GM10248 (cell line): ENCODE measurements around the gene PRIM1.

ENCODE experiments used
- CTCF ChIA-PET: fragments of 300-600 bp; sonication (Branson Sonifier 250); formaldehyde crosslinking; extraction: SDS; loops from one replicate; lab custom pipeline; 2021; ENCODE audit warnings: antibody characterized with exemption; lab: Yijun Ruan, JAX
- POLR2A ChIA-PET: fragments of 350-650 bp; sonication (Branson Sonifier 250); formaldehyde crosslinking; extraction: SDS; loops from one replicate; lab custom pipeline; 2020; ENCODE audit warnings: antibody characterized with exemption; lab: Yijun Ruan, JAX
- DNase-seq: peaks from one replicate; pipeline ENCODE4 v3.0.0; 2012; ENCODE audit errors: extremely low spot score
- CTCF ChIP-seq: IDR thresholded peaks from 2 replicates; pipeline ENCODE4 v1.5.1; 2012; ENCODE audit warnings: mild to moderate bottlenecking, low read depth; ENCODE audit errors: extremely low read depth, missing control alignments, control extremely low read depth

Gene PRIM1

DNA sequence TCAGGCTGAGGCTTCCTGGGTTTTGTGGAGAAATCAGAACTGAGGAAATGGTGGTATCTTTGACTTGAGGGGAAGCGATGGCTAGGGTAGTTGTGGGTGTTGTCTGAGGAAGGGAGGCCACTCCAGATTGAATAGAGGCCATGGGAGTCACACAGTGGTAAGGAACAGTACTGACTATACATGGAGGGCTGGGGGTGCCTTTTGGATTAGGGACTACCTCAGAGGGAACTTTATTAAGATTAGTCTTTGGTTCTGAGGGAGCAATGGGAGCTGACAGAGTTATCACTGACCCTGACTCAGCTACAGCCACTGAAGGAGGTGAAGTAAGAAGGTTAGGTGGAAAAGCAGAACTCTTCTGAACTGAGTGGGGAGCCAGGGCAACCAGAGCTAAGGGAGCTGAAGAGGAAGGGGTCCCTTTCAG lies 31.4 kb downstream of the PRIM1 start:
- ChIA-PET CTCF (interaction anchor here (1.5 kb wide), 1 partner anchor 19 kb away, joined by 3 read pairs; no protein-coding TSS in a partner anchor), POLR2A (interaction anchor here (5.1 kb wide), 1 partner anchor 33 kb away, joined by 29 read pairs; the partner anchor contains the start of gene PTGES3)
- no peak for DNase-seq
- TF ChIP-seq CTCF: no peak

DNA sequence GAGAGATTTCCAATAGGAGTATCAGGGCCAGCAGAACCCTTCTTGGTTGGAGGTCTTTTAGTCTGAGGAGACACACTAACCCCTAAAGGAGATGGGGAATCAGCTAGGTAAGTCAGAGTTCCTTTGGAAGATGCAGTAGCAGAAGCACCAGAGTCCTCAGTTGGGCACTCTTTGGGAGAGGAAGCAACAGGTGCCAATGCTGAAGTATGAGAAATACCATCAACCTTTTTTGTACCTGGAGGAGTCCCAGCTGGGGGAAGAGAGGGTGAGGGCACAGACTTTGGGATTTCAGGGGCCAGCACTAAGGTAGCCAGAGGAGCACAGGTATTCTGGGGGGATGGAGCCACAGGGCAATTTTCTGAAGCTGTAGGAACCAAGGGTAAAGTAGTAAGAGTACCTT lies 33.1 kb downstream of the PRIM1 start:
- no peak for TF ChIP-seq CTCF
- no peak for DNase-seq
- CTCF ChIA-PET: interaction anchor here (0.9 to 1.3 kb wide), 4 partner anchors 22 to 524 kb away, joined by 3 to 4 read pairs (median 3); no protein-coding TSS in a partner anchor
- POLR2A ChIA-PET: interaction anchor here (0.6 to 5.1 kb wide), 6 partner anchors 26 to 1006 kb away, joined by 3 to 29 read pairs (median 4); partner anchors contain the start of genes NEMP1, PTGES3 and STAT6

- no peak for DNase-seq
- ChIA-PET POLR2A (interaction anchor here (0.6 to 5.1 kb wide), 9 partner anchors 9 to 1006 kb away, joined by 3 to 29 read pairs (median 5); partner anchors contain the start of genes NEMP1, PTGES3 and STAT6), CTCF (interaction anchor here (0.9 to 1.3 kb wide), 4 partner anchors 21 to 525 kb away, joined by 3 to 4 read pairs (median 3); no protein-coding TSS in a partner anchor)
- no peak for TF ChIP-seq CTCF
Measured at GRCh38 chr12:56718636-56719035, 33.5 kb downstream of the PRIM1 start.

DNA sequence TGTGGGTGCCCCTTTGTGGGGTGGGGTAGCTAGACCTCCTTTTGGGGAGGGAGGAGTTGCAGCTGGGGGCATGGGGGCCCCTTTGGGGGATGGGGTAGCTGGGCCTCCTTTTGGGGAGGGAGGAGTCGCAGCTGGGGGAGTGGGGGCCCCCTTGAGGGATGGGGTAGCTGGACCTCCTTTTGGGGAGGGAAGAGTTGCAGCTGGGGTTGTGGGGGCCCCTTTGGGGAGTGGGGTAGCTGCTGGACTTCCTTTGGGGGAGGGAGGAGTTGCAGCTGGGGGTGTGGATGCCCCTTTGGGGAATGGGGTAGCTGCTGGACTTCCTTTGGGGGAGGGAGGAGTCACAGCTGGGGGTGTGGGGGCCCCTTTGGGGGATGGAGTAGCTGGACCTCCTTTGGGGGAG lies 34.0 kb downstream of the PRIM1 start:
- ChIA-PET CTCF (interaction anchor here (0.9 to 1.1 kb wide), 2 partner anchors 81 to 283 kb away, joined by 3 to 4 read pairs; no protein-coding TSS in a partner anchor), POLR2A (interaction anchor here (0.6 to 5.1 kb wide), 9 partner anchors 8 to 407 kb away, joined by 3 to 29 read pairs (median 6); partner anchors contain the start of genes NEMP1, PTGES3 and STAT6)
- TF ChIP-seq CTCF: no peak
- no peak for DNase-seq

GRCh38 chr12:56716933-56717880 lies 34.9 kb downstream of the PRIM1 start:
- DNase-seq: no peak
- POLR2A ChIA-PET: interaction anchor here (0.6 to 5.1 kb wide), 8 partner anchors 8 to 900 kb away, joined by 3 to 29 read pairs (median 6); partner anchors contain the start of genes PTGES3 and SARNP
- CTCF ChIA-PET: interaction anchor here (0.8 to 2.0 kb wide), 7 partner anchors 8 to 271 kb away, joined by 3 to 4 read pairs (median 4); partner anchors contain the start of gene NACA
- no peak for TF ChIP-seq CTCF

GRCh38 chr12:56716458-56716857 lies 35.7 kb downstream of the PRIM1 start:
- POLR2A ChIA-PET: interaction anchor here (0.7 to 5.1 kb wide), 4 partner anchors 9 to 555 kb away, joined by 4 to 29 read pairs (median 7); partner anchors contain the start of gene PTGES3
- TF ChIP-seq CTCF: no peak
- DNase-seq: no peak
- CTCF ChIA-PET: interaction anchor here (0.8 to 2.0 kb wide), 7 partner anchors 9 to 272 kb away, joined by 3 to 4 read pairs (median 4); partner anchors contain the start of gene NACA
